NB4 (cell line): ENCODE data around the gene VPS39.

Source experiments
- DNase-seq: peaks from one replicate; pipeline ENCODE4 v3.0.0; 2010; ENCODE audit warnings: low read depth
- H3K4me3 ChIP-seq: one replicate; pipeline ENCODE4 v1.5.1; 2011; ENCODE audit warnings: mild to moderate bottlenecking, low read depth, low read length, moderate library complexity
- CTCF ChIP-seq: IDR thresholded peaks from one replicate; pipeline ENCODE4 v1.5.1; 2012; ENCODE audit warnings: low read depth, low read length
- MAX ChIP-seq: IDR thresholded peaks from 2 replicates; pipeline ENCODE4 v1.6.1; 2011; ENCODE audit warnings: low read depth, low read length
- MYC ChIP-seq: IDR thresholded peaks from 2 replicates; pipeline ENCODE4 v1.6.1; 2011; ENCODE audit warnings: low read depth, low read length
- POLR2A ChIP-seq: IDR thresholded peaks from 2 replicates; pipeline ENCODE4 v1.6.1; 2011; ENCODE audit warnings: mild to moderate bottlenecking; ENCODE audit not compliant: insufficient read length; ENCODE audit errors: extremely low read depth

Gene VPS39

GRCh38 chr15:42215913-42216829, 8.1 kb upstream of the VPS39 start:
- TF ChIP-seq MAX (no peak), CTCF (no peak), MYC (no peak)
- peak; percentile 16 for DNase-seq
- H3K4me3 ChIP-seq = no peak overlapping the region

- TF ChIP-seq MYC (no peak), CTCF (no peak), POLR2A (no peak), MAX (no peak)
- H3K4me3 ChIP-seq = no peak overlapping the region
- no peak for DNase-seq
Observed at GRCh38 chr15:42214600-42214999, 6.5 kb upstream of the VPS39 start.

GRCh38 chr15:42213511-42213910, 5.4 kb upstream of the VPS39 start:
- no peak overlapping the region for H3K4me3 ChIP-seq
- TF ChIP-seq MYC = no peak
- TF ChIP-seq POLR2A = no peak
- no peak for TF ChIP-seq CTCF
- no peak for TF ChIP-seq MAX
- no peak for DNase-seq

- DNase-seq = no peak
- TF ChIP-seq MAX (no peak), POLR2A (no peak), MYC (no peak), CTCF (no peak)
- no peak overlapping the region for H3K4me3 ChIP-seq
Observed at GRCh38 chr15:42210696-42211095, 2.6 kb upstream of the VPS39 start.

- no peak overlapping the region for H3K4me3 ChIP-seq
- TF ChIP-seq MAX (no peak), CTCF (no peak), POLR2A (no peak), MYC (no peak)
- DNase-seq = no peak
Observed at GRCh38 chr15:42206406-42206805, 1.7 kb downstream of the VPS39 start.
